Astrocyte (in vitro differentiated cells and primary cell): Measurements from ENCODE around the gene SPATA19.

ENCODE experiments used
- EZH2 ChIP-seq: IDR thresholded peaks from 2 replicates; pipeline ENCODE4 v1.6.1; 2012; ENCODE audit warnings: mild to moderate bottlenecking, low read length, inconsistent platforms; ENCODE audit not compliant: insufficient read depth
- TF ChIP-seq, protein P1 (sequence below): IDR thresholded peaks from 2 replicates; pipeline ENCODE4 v1.5.1; 2011; ENCODE audit warnings: low read depth, mild to moderate bottlenecking, inconsistent platforms, low read length, moderate library complexity; ENCODE audit not compliant: insufficient read depth

- TF ChIP-seq, protein P1, sequence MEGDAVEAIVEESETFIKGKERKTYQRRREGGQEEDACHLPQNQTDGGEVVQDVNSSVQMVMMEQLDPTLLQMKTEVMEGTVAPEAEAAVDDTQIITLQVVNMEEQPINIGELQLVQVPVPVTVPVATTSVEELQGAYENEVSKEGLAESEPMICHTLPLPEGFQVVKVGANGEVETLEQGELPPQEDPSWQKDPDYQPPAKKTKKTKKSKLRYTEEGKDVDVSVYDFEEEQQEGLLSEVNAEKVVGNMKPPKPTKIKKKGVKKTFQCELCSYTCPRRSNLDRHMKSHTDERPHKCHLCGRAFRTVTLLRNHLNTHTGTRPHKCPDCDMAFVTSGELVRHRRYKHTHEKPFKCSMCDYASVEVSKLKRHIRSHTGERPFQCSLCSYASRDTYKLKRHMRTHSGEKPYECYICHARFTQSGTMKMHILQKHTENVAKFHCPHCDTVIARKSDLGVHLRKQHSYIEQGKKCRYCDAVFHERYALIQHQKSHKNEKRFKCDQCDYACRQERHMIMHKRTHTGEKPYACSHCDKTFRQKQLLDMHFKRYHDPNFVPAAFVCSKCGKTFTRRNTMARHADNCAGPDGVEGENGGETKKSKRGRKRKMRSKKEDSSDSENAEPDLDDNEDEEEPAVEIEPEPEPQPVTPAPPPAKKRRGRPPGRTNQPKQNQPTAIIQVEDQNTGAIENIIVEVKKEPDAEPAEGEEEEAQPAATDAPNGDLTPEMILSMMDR, result no peak
- TF ChIP-seq EZH2, result no peak
These were observed 14.1 kb downstream of the SPATA19 start for GRCh38 chr11:133830931-133831907.
